Islet precursor cell (in vitro differentiated cells): ENCODE measurements around the gene CIDEB.
A peak's percentile ranks its signal among the peaks of the same experiment; 100 is the strongest.

ENCODE experiments used
- DNase-seq: peaks from one replicate; pipeline ENCODE4 v3.0.0-alpha.2; 2018

Gene CIDEB

DNA sequence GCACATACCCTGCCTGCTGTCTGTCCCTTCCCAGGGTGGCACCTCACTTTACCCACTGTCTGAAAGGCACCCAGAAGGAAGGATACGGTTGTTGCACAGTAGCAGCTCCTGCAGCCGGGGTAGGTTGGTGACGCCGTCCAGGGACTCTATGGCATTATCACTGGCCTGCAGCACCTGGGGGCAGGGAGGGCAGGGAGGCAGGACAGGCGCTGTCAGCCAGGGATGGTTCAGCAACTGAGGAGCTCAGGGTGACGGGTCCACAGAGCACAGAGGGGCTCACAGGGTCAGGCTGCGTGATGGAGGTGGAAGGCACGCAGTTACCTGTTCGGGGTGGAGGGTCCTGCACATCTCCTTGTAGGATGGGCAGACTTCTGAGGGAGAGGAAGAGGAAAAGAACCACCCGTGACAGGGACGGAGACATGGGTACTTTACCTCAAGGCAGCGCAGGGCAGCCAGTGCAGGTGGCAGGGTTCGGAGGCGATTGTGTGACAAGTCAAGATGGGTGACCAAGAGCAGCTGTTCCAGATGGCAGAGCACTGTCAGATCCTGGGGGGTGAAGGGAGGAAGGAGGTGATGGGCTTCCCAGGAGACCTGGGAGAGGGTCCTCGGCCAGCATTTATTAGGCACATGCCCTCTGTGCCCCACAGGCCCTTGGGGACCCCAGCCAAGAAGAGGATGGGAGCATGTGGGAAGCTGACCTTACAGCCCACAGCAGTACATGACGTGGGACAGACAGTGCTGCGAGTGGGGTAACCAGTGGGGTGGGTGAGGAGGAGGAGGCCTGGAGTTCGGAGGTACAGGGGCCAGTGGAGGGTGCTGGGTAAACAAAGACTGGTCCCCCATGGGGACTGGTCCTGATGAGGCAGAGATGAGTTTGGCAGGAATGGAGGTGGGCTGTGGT is 41.2 kb downstream of the CIDEB start:
- DNase-seq: no peak

DNA sequence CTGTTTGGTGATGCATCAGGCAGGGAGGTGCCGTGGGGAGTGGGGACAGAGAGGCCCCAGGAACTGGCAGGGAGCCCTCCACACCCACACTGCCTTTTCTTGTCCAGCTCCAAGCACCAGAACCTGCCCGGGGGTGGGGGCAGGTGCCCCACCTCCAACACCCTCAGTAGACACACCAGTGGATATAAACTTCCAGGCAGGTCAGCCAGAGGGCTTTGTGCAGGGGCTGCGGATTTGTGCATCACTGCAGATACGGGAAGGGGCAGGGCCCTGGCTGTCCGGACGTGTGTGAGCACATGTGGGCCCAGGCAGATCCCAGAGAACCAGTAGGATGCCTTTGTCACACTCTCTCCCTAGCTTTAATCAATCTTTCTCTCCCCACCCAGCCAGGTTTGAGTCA is 43.5 kb downstream of the CIDEB start:
- DNase-seq: no peak

DNA sequence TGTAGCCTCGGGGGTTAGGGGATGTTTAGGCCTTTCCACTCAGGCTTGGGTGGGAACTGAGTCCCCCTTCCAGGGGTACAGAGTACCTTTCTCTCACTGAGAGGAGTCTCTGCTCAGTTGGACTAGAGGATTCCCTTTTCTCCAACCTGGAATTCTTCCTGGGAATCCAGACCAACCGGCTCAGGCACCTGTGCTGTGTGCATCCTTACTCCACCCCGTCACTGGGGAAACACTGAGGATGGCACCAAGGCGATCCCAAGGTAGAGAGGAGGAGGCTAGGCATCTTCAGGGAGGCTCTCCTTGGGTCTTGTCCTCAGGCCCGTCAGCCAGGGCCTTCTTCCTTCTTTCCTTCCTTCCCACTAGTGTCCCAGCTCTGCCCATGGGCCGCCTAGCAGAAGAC is 43.9 kb downstream of the CIDEB start:
- peak; percentile 76 for DNase-seq

DNA sequence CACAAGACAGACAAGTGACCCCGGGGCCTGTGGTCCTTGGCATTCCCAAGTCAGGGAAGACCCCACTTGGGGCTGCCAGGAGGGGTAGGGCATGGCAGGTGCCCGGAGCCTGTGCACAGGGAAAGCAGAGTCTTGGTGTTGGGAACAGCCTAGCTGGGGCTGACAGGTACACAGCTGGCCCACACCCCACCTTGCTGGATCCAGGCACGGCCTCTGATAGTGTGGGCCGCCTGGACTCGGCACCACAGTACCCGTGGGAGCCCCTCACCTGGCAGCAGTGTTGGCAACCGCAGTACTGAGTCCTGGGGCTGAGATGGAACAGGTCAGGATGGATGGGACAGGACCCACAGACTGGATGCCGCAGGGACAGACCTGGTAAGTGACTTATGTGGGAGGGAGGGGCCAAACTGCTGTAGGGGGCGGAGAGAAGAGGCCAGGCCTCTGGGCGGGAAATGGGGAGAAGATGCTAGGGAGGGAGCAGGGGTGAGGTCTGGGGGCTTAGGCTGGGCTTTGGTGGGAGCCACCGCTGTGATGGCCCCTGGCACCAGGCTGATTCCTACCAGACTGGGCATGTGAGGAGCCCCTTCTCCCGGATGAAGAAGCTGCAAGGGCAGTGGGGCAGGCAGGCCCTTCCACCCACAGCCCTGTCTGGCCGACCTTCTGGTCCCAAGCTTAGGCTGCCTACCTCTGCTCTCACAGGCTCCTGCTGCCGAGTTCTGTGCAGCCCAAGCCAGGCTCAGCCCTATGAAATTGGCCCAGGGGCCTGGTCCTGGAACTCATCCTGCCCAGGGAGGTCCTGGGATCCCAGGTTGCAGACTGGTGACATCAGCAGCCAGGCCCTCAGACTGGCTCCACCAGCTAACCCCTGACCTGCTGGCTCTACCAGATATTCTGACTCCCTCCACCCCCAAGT is 44.7 kb downstream of the CIDEB start, which contains the start of gene TGM1:
Gene TGM1, minus strand, starts transcription at position 357 of the 913 bp plus-strand sequence. CDS start 825 bp downstream, outside the sequence.
- peak; percentile 95 for DNase-seq

DNA sequence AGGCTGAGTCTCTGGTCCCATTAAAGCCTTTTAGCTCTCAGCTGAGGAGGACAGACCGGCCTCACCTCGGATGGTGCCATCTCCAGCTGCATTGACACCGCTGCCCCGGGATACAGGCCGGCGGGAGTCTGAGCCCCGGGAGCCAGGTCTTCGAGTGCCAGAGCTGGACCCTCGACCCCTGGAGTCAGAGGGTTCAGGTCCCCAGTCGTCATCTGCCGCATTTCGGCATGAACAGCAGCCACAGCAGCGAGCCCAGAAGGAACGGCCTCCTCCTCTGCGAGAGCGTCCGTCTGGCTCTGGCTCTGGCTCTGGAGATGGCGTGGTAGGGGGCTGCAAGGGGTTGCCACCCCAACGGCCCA is 45.8 kb downstream of the CIDEB start:
- DNase-seq: no peak

DNA sequence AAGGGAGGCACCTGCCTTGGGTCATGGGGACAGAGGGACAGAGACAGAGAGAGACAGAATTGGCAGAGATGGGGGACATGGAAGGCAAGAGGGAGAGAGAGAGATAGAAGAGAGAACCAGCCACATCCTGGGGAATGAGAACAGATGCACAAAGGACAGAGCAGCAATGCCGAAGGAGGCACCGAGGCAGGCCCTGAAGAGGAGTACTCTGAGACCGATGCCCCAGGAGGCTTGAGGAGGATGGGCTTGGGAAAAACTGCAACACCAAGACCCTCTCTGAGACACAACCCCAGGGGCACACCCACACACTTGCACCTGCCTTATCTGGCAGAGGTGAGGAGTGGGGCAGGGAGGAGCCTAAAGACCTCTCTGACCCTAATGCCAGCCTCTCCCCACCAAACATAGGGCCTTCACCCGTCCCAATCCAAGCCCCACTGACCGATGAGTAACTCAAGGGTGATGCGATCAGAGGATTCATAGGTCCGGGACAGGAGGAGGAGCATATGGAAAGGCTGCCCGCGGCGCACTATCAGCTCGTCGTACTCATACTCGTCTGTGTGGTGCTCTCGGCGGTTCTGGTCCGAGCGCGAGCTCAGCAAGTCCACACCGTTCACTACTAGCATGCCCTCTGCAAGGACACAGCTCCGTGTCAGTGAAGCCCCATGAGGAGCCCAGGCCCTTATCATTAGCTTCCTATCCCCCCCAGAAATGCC is 46.4 kb downstream of the CIDEB start:
- no peak for DNase-seq

DNA sequence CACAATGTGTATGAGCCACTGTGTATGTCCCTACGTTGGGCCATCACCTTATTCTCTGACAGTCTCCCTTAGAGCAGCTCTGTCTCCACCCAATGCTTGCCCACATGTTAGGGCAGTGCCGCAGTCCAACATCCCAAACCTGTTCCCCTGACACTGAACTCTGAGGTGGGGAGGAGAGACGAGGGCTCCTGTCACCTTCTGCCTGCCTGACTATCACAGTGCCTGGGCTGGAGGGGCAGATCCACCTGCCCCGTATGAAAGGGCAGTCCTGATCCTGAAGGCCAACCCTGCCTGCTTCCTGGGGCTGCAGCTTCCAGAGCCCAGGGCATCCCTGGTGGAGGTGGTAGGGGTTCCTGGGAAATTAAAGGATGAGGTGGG is 47.0 kb downstream of the CIDEB start:
- no peak for DNase-seq

DNA sequence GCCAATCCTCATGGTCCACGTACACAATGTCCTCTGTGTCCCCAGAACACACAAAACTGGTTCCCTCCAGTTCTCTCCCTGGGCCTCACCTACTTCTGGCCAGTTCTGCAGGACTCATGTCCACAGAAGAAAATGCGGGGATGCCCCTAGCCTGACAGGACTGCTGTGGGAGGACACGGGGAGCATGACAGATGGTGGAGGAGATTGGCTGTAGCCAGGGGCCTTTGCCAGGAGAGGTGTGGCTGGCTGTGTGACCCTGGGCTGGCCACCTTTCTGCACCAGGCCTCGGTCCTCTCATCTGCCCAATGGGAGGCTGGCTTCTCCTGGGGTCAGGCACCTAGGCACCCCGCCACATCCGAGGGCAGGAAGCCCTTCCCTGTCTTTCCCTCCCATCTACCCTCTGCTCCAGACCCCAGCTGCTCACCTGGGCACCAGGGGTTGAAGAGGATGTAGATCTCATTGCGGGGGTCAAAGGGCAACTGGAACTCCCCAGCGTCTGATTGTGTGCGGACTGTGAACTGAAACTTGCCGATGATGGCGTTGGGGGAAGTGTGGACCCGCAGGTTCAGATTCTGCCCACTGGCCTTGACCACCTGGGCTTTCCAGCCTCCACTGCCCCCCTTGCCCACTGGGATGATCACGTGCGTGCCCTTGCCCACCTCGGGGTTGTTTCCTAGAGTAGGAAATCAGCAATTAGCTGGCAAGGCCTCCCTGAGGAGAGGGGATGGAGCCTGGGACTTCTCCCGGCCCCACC is 47.6 kb downstream of the CIDEB start:
- DNase-seq: no peak

DNA sequence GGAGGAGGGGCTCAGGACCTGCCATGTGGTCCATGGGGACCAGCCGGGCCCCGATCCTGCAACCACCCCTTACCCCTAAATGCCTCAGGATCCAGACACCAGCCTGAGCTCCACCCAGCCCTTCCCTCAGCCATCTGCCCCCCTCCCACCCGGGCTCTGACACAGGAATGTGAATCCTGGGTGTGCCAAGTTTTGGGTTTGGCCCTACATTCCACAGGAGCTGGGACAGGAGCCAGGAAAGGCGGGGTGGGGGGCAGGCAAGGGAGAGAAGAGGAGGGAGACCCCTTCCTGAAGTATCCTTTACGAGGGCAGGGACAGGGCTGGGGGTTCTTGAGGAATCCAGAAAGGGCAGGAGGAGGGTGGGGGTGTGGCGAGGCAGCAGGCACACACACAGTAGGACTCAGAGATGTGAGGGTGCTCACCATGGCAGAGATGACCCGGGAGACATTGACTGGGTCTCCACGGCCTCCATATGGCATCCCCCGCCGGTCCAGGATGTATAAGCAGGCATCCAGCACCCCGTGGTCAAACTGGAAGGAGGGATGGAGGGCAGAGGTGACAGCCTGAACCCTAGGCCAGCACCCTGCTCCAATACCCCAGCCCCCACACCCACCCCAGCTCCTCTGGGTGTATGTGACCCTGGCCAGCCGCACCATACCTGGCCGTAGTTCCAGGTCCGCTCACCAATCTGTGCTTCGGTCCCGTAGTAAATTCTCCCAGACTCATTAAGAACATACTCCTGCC is 48.3 kb downstream of the CIDEB start:
- DNase-seq: no peak

DNA sequence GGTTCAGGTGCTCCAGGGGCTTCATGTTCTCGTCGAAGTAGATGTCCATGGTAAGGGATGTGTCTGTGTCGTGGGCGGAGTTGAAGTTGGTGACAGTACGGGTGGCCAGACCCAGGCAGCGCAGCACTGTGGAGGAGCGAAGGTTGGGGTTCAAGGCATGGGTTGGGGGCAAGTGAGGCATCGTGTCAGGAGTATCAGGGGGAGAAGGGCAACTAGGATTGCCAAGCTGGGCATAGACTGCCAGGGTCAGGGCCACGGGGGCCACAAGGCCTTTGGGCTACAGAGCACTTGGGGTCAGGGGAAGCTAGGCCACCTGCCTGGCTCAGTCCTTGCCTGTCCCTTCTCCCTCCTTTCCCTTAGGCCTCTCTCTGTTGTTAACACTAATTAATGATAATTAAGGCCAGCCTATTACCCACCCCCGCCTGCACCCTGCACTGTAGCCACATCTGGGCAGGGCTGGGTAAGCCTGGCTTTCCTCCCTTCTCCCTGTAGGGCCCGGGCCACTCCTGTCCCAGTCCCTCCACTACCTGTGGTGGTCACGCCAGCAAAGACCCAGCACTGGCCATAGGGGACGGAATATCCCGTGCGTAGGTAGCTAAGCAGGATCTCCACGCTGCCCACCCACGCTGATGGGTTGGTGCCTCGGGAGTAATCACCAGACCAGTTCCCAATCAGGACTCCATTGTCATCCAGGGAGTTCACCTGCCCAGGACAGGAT is 49.1 kb downstream of the CIDEB start:
- no peak for DNase-seq

DNA sequence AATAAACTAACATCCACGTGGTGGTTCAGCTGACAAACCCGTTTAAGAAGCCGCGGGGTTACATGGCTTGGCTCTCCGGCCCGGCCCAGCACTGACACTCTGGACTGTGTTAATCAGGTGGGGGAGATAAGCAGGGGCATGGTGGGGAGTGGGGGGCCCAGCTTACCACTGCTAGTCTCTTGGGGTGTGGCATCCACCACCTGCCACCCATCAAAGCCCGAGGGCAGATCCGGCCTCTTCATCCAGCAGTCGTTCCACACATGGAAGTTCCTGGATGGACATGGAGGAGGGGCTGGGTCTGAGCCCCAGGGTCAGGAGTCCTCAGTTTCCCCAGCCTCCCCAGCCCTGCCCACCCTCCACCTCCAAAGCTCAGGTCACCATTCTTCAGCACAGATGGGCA is 49.7 kb downstream of the CIDEB start:
- DNase-seq: no peak

DNA sequence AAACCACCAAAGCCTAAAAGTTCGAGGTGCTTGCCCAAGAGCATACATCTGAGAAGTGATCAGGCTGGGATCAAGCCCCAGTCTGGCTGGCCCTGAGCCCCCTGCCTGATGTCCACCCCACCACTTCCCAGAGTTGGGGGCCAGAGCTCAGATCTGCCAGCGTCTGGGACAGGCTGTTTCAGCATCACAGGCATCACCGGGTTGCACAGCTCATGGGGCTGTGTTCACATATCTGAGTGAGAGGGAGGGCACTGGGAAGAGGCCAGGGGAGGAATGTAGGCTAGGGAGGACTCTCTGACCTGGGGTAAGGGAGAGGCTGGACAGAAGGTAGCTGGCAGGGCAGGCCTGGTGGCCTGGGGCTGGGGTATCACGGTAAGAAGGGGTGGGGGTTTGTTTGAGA is 50.8 kb downstream of the CIDEB start:
- no peak for DNase-seq

DNA sequence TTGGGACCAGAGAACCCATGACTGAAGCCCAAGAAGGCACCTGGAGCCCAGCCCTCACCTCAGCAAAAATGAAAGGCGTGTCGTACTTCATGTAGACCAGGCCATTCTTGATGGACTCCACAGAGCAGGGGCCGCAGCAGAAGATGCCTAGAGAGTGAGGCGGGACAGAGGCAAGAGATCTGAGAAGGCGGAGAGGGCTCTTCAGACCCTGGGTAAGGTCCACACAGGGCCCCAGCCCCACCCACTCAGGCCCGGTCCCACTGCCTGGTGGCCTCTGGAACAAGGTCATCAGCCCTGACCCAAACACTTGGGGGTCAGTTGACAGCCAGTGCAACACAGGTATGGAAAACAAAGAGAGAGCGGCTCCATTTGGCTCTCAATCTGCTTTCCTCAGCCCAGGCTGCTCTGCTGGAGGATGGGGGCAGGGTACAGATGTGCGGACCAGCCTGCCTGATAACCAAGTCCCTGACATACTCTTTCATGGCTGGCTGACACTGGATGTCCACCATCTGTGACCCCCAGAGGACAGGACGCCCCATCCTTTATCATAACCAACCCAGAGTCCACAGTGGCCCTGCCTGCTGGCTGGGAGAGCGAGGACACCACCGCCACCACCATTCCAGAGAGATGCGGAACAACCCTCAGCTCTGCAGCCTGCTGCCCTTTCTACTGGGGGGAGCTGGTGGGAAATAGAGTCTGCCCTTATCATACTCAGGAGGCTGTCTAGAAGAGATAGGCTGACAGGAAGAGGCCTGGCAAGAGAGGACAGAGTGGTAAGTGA is 51.7 kb downstream of the CIDEB start:
- no peak for DNase-seq

DNA sequence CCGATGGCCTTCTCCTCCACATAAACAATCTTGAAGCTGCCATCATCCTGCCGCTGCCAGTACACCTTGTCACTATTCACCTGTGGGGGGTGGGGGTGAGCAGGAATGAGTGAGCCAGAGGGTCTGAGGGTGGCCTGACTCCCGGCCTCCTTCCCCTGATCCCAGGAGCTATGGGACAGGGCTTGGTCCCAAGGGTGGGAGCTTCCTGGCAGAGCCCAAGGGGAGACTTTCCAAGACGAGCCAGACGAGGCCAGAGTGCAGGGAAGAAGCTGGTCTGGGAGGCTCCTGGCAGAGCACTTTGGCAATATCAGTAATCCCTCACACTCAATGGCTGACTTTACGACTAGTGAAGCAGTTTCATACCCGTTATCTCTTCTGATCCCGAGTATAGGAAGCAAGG is 52.3 kb downstream of the CIDEB start:
- no peak for DNase-seq
